Mammary epithelial cell (primary cell): ENCODE measurements around the gene GPX3.

ENCODE experiments used
- EZH2 ChIP-seq: IDR thresholded peaks from 2 replicates; pipeline ENCODE4 v1.6.1; 2012; ENCODE audit warnings: low read length, inconsistent platforms, borderline replicate concordance
- TF ChIP-seq, protein P1 (sequence below), 2 donors: IDR thresholded peaks in 1 of 2; conservative IDR thresholded peaks in 1 of 2; 2 replicates each; pipeline ENCODE4 v1.5.1; 2011 to 2012; ENCODE audit warnings: inconsistent platforms in 2 of 2, low read length in 2 of 2, mild to moderate bottlenecking in 2 of 2, control low read depth in 1 of 2, low read depth in 1 of 2; ENCODE audit not compliant: insufficient read depth in 1 of 2; ENCODE audit errors: extremely low read depth in 1 of 2

DNA sequence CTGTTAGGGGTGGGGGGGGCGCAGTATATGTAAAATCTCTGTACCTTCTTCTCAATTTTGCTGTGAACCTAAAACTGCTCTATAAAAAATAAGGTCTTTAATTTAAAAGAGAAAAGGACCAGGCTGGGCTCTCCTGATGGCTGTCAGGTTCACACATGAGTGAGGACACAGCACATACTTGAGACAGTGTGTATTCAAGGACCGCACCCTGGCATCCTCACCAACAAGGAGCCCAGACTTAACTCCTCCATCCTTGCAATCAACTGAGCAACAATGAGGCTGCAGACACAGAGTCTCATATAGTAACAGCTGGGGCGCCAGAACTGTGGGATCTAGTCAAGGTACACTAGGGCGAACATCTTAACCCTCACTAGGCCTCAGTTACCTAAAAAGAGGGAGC, 50.6 kb downstream of the GPX3 start:
- TF ChIP-seq EZH2: no peak
- TF ChIP-seq, protein P1, sequence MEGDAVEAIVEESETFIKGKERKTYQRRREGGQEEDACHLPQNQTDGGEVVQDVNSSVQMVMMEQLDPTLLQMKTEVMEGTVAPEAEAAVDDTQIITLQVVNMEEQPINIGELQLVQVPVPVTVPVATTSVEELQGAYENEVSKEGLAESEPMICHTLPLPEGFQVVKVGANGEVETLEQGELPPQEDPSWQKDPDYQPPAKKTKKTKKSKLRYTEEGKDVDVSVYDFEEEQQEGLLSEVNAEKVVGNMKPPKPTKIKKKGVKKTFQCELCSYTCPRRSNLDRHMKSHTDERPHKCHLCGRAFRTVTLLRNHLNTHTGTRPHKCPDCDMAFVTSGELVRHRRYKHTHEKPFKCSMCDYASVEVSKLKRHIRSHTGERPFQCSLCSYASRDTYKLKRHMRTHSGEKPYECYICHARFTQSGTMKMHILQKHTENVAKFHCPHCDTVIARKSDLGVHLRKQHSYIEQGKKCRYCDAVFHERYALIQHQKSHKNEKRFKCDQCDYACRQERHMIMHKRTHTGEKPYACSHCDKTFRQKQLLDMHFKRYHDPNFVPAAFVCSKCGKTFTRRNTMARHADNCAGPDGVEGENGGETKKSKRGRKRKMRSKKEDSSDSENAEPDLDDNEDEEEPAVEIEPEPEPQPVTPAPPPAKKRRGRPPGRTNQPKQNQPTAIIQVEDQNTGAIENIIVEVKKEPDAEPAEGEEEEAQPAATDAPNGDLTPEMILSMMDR (conservative IDR thresholded peaks at IDR 0.05 in 1 of 2, IDR thresholded peaks at IDR 0.05 in 1 of 2; ENCODE audit: extremely low read depth in 1 of 2, insufficient read depth in 1 of 2, low read depth in 1 of 2, low read length in 2 of 2): no peak
